ENCODE data around the gene TUBGCP5.
"Not testable (repeated sequence)": the region's sequence is repeated elsewhere in the genome, so short reads cannot be mapped to it uniquely, and the experiment has no call there.

DNA sequence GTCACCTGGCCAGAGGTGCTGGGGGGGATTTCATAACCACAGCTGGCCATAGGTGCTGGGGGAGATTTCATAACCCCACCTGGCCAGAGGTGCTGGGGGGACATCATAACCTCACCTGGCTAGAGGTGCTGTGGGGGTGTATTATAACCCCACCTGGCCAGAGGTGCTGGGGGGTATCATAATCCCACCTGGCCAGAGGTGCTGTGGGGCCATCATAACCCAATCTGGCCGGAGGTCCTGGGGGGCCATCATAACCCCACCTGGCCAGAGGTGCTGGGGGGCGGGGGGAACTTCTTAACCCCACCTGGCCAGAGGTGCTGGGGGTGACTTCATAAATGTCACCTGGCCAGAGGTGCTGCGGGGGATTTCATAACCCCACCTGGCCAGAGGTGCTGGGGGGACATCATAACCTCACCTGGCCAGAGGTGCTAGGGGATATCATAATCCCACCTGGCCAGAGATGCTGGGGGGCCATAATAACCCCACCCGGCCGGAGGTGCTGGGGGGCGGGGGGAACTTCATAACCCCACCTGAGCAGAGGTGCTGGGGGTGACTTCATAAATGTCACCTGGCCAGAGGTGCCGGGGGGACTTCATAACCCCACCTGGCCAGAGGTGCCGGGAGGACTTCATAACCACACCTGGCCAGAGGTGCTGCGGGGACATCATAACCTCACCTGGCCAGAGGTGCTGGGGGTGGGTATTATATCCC lies 9.4 kb upstream of the TUBGCP5 start:
- TF ChIP-seq, protein P1, sequence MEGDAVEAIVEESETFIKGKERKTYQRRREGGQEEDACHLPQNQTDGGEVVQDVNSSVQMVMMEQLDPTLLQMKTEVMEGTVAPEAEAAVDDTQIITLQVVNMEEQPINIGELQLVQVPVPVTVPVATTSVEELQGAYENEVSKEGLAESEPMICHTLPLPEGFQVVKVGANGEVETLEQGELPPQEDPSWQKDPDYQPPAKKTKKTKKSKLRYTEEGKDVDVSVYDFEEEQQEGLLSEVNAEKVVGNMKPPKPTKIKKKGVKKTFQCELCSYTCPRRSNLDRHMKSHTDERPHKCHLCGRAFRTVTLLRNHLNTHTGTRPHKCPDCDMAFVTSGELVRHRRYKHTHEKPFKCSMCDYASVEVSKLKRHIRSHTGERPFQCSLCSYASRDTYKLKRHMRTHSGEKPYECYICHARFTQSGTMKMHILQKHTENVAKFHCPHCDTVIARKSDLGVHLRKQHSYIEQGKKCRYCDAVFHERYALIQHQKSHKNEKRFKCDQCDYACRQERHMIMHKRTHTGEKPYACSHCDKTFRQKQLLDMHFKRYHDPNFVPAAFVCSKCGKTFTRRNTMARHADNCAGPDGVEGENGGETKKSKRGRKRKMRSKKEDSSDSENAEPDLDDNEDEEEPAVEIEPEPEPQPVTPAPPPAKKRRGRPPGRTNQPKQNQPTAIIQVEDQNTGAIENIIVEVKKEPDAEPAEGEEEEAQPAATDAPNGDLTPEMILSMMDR (IDR thresholded peaks at IDR 0.05) = not testable (repeated sequence)
- not testable (repeated sequence) for TF ChIP-seq EZH2phosphoT487, EZH2 (IDR thresholded peaks at IDR 0.05)
